ENCODE data around the gene NOSIP.
A peak's percentile ranks its signal among the peaks of the same experiment; 100 is the strongest.

NOSIP gene

DNA sequence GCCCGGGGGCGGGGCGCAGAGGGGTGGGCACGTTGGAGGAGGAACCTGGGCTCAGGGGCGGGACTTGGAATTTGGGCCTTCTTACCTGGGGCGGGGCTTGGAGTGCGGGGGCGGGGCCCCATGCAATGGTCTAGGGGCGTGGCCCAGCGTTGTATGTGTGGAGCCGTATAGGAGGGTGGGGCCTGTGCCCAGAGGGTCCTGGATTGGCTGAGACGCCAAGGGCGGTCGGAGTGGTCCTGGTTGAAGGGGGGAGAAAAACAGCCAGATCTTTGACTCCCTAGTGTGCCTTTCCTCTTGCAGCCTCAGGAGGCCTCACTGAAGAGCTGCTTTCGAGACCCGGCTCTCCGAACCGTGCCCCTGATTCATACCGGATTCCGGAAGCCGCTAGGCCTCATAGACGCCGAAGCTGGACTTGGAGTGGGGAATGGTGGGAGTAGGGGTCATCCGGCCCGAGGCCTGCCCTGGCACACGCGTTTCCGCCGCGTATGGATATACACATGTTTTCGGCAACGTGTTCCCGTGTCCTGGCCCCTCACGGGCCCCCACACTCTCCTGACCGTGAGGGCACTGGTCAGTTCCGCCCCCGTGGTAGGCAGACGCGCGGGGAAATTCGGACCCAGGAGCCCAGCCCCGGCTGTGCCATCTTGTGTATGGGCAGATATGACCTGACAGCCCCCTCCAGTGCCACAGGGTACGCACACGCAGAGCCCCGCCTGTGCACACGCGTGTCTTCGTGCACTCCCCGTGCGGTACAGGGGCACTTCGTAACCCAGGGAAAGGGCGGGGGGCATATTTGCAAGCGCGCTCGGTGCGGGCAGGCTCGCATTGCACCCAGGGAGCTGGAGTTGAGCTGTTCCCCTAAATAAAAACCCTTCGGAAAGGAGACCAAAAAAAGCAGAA, 10.0 kb upstream of the NOSIP start:
- no peaks in the 10 kb centered on the region for H3K27me3 Mint-ChIP-seq
- H3K4me3 Mint-ChIP-seq: peak overlapping the region; percentile 83

DNA sequence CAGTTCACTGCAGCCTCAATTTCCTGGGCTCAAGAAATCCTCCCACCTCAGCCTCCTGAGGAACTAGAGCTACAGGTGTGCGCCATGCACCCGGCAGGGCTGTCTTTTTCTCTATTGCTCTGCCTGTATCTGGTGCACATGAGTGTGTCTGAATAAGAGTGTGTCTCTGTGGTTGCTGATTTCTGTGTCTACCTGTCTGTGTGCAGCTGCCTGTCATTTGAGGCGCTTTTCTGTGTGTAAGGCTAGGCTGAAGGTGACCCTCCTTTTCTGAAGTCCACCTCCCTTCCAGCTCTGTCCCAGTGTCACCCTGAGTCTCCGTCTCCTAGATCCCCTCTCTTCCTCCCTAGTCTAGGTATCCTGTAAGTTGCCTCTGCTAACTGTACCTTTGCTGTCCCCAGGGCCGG, 9.1 kb upstream of the NOSIP start:
- peak overlapping the region; percentile 62 for H3K27ac Mint-ChIP-seq

More for the DNA sequence above, 10.0 kb upstream of the NOSIP start:
- Mint-ChIP-seq H3K27ac (peak overlapping the region; percentile 94), H3K4me1 (peaks cover 38% of the 10 kb centered on the region), H3K9me3 (no peaks in the 10 kb centered on the region), H3K36me3 (peaks cover 4% of the 10 kb centered on the region)

DNA sequence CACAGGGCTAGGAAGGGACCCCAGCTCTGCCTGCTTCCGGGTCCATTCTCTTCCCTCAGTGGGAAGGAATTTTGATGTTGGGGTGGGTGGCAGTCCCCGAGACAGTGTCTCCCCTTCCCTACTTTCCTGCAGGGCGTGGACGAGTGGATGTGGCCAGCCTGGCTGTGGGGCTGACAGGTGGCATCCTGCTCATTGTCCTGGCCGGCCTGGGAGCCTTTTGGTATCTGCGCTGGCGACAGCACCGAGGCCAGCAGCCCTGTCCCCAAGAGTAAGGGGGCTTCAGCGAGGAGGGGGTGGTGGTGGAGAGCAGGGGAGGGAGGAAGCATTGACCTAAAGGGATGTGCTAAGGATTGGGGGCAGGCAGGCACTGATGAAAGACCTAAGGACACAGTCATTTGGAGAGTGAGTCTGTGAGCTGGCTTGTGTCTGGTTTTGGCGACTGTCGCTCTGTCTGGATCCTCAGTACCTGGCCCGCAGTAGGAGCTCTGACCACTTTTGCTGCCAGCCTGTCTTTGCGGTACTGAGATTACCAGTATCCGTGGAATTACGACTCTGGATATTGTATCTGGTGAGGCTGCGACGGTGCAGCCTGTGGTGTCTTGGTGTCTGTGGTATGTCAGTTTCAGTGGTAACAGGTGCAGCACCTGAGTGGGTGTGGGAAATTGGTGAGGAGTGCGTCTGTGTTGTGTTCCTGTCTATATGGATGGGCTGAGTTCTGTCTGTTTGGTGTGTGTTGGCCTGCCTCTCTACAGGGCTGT, 8.2 kb upstream of the NOSIP start:
- no peaks in the 10 kb centered on the region for H3K36me3 Mint-ChIP-seq
- no peaks in the 10 kb centered on the region for H3K27me3 Mint-ChIP-seq
- H3K9me3 Mint-ChIP-seq: no peaks in the 10 kb centered on the region
- no peak overlapping the region for H3K4me3 Mint-ChIP-seq
- peaks cover 27% of the 10 kb centered on the region for H3K4me1 Mint-ChIP-seq
- peak overlapping the region; percentile 48 for H3K27ac Mint-ChIP-seq

More for the DNA sequence above, 9.1 kb upstream of the NOSIP start:
- Mint-ChIP-seq H3K4me3 (no peak overlapping the region), H3K27me3 (no peaks in the 10 kb centered on the region), H3K4me1 (peaks cover 37% of the 10 kb centered on the region), H3K36me3 (peaks cover 4% of the 10 kb centered on the region), H3K9me3 (no peaks in the 10 kb centered on the region)

DNA sequence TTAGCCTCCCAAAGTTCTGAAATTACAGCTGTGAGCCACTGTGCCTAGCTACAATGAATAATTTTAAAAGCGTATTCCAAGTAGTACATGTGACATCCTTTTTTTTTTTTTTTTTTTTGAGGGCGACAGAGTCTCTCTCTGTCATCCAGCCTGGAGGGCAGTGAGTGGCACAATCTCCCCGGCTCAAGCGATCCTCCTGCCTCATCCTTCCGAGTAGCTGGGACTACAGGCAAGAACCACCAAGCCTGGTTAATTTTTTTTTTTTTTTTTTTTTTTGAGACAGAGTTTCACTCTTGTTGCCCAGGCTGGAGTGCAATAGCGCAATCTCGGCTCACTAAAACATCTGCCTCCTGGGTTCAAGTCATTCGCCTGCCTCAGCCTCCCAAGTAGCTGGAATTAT, 6.9 kb upstream of the NOSIP start:
- H3K27me3 Mint-ChIP-seq: no peaks in the 10 kb centered on the region
- H3K9me3 Mint-ChIP-seq: no peaks in the 10 kb centered on the region
- H3K4me1 Mint-ChIP-seq: peaks cover 15% of the 10 kb centered on the region
- no peaks in the 10 kb centered on the region for H3K36me3 Mint-ChIP-seq
- H3K27ac Mint-ChIP-seq: no peak overlapping the region
- H3K4me3 Mint-ChIP-seq: no peak overlapping the region

DNA sequence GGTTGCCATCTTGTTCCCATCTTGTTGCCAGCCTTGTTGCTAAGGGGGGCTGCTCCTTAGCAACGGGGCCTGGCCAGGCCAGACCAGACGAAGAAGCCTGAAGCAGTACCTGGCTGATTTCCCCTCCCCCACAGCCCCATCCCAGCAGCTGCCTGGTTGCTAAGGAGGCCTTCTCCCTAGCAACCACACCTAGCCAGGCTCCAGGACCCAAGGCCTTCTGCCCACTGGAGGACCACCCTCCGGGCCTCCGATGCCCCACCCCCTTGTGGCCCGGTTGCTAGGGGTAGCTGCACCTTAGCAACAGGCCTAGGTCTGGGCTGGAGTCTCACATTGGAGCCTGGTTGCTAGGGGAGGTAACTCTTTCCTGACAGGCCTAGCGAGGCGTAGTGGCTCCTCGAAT, 4.7 kb upstream of the NOSIP start:
- Mint-ChIP-seq H3K9me3 (no peaks in the 10 kb centered on the region), H3K4me1 (peaks cover 20% of the 10 kb centered on the region), H3K4me3 (no peak overlapping the region), H3K36me3 (peaks cover 2% of the 10 kb centered on the region), H3K27ac (no peak overlapping the region), H3K27me3 (no peaks in the 10 kb centered on the region)

DNA sequence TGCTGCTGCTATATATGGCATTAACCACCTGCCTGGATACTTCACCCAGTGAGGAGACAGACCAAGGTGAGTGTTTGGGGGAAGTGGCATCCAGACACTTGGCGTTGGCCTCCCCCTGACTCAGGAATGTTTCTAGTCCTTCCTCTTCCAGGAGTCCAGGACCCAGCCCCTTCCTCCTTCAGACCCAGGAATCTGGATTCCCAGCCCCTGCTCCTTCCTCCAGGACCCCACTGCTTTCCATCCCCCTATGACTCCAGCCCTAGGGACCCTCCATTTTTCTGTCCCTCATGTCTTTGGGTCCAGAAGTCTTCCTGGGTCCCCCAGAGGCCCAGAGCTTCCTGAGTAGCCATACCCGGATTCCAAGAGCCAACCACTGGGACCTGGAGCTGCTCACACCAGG, 2.9 kb upstream of the NOSIP start:
- H3K27ac Mint-ChIP-seq: no peak overlapping the region

DNA sequence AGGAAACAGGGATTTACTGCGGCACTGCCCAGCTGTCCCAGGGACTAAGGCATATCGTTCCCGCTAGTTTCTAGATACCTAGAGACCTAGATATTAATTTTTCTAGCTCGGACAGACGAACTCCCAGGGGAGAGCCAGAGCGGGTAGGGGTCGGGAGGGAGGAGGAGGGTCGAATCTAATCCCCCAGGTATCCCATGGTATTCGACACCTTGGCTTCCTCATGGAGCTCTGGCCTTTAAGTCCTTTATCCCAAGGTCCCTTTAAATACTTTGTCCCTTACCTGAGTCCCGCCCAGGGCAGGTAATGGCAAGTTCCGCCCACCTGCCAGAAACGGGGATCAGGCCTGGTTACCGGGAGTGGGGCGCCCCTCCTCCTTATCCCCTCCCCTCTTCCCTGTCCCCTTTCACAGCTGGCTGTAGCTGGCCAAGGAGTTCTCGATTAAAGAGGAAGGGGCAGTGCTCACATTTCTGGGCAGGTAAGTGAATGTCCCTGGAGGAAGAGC, 702 bp upstream of the NOSIP start, which contains the start of gene PRRG2:
PRRG2 (plus strand) TSS at position 310 of the 502 bp plus-strand sequence. CDS start 1,904 bp downstream, outside the sequence.
- Mint-ChIP-seq H3K36me3 (peaks cover 2% of the 10 kb centered on the region), H3K4me1 (peaks cover 39% of the 10 kb centered on the region), H3K27me3 (no peaks in the 10 kb centered on the region), H3K9me3 (no peaks in the 10 kb centered on the region), H3K27ac (peak within 1 kb of the TSS; percentile 96), H3K4me3 (peak within 1 kb of the TSS; percentile 98)

More for the DNA sequence above, 2.9 kb upstream of the NOSIP start:
- no peak overlapping the region for H3K4me3 Mint-ChIP-seq
- H3K27me3 Mint-ChIP-seq: no peaks in the 10 kb centered on the region
- H3K36me3 Mint-ChIP-seq: peaks cover 2% of the 10 kb centered on the region
- H3K9me3 Mint-ChIP-seq: no peaks in the 10 kb centered on the region
- peaks cover 24% of the 10 kb centered on the region for H3K4me1 Mint-ChIP-seq

DNA sequence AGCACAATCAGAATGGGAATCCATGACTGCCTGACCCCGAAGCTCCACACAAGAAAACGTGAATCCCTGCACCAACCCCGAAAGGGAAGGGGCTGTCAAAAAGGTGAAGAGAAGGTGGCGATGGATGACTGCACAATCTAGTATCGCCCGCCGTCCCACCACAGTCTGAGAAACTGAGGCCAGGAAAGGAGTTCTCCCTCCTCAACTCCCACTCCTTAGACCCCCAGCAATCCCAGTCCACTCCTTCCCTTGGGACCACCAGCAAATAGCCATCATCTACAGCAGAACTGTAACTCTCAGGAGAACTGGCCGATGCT, 451 bp downstream of the NOSIP start:
- Mint-ChIP-seq H3K4me1 (peaks cover 39% of the 10 kb centered on the region), H3K9me3 (no peaks in the 10 kb centered on the region), H3K4me3 (peak overlapping the region; percentile 98), H3K27me3 (no peaks in the 10 kb centered on the region), H3K36me3 (peaks cover 2% of the 10 kb centered on the region), H3K27ac (peak overlapping the region; percentile 96)

DNA sequence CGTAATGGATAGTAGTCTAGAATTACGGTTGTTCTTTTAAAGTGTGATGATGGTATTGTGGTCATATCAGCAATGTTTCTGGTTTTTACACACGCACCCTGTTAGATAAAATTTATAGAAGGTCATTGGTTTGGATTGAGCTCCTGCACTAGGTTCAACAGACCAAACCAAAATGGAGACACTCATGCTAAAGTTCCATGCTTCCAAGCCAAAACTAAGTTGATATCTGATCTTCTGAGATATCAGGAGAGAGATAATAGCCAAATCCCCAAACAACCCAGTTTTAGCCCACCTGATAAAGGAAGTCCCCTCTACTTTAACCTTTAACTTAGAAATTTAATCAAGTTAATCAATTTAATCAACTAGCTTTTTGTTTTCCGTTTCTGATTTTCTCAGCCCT, 1.2 kb downstream of the NOSIP start:
- Mint-ChIP-seq H3K4me1 (peaks cover 39% of the 10 kb centered on the region), H3K27me3 (no peaks in the 10 kb centered on the region), H3K27ac (peak overlapping the region; percentile 96), H3K9me3 (no peaks in the 10 kb centered on the region), H3K4me3 (peak overlapping the region; percentile 98), H3K36me3 (peaks cover 2% of the 10 kb centered on the region)

DNA sequence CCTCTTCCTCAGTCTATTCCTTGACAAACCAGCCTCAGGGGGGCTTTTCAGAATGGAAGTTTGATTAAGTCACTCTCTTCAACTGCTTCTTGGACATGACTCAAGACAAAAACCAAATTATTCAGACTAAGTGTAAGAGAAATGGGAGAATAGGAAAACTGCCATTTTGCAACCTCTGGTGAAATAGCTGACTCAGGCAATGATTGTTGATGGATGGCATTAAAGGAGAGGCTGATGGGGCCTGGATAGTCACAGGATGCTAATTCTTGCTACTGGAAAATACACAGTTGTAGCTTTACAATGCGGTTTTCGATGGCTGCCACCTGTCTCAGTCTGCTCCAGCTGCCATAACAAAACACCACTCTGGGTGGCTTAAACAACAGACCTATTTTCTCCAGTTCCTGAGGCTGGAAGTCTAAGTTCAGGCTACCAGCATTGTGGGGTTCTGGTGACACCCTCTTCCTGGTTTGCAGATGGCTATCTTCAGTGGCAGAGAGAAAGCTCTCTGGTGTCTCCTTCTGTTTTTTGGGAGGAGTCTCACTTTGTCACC, 6.1 kb downstream of the NOSIP start:
- H3K4me1 Mint-ChIP-seq: peaks cover 52% of the 10 kb centered on the region
- H3K36me3 Mint-ChIP-seq: no peaks in the 10 kb centered on the region
- no peak overlapping the region for H3K27ac Mint-ChIP-seq
- no peaks in the 10 kb centered on the region for H3K9me3 Mint-ChIP-seq
- H3K27me3 Mint-ChIP-seq: no peaks in the 10 kb centered on the region
- no peak overlapping the region for H3K4me3 Mint-ChIP-seq

DNA sequence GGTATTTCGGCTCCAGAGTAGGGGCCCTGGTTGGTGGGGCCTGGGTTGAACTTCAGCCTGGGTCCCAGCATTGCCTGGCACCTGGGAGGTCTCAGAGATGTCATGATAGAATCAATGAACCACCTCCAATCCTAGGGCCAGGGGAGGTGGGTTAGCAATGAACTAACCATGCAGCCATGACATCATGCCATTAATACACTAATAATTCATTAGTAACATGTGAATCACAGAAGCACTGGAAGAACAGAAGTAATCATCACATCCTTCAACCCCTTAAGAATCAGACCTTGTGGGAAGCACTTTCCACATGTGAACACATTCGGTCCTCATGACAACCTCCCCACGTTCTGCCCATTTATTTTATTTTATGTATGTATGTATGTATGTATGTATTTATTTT, 6.9 kb downstream of the NOSIP start:
- no peak overlapping the region for H3K27ac Mint-ChIP-seq
- H3K27me3 Mint-ChIP-seq: no peaks in the 10 kb centered on the region
- H3K4me1 Mint-ChIP-seq: peaks cover 48% of the 10 kb centered on the region

DNA sequence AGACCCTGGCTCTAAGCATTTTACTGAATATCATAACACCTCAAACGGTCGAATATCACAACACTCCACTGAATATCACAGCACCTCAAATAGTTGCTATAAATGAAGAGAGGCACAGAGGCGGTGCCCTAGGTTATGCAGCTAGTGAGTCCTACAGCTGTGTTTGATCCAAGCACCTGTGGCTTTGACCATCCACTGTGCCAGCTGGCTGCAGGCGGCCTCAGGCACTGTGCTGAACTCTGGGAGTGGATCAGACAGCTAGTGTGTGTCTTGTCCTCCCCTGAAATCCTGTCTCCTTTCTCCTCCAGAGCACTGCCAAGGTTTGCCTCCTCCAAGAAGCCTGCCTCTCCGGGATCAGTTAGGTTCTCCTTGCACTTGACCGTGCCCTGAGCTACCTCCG, 7.3 kb downstream of the NOSIP start:
- Mint-ChIP-seq H3K4me3 (no peak overlapping the region), H3K4me1 (peaks cover 48% of the 10 kb centered on the region), H3K27me3 (no peaks in the 10 kb centered on the region), H3K36me3 (no peaks in the 10 kb centered on the region), H3K27ac (no peak overlapping the region), H3K9me3 (no peaks in the 10 kb centered on the region)

More for the DNA sequence above, 6.9 kb downstream of the NOSIP start:
- H3K9me3 Mint-ChIP-seq: no peaks in the 10 kb centered on the region
- no peaks in the 10 kb centered on the region for H3K36me3 Mint-ChIP-seq
- H3K4me3 Mint-ChIP-seq: no peak overlapping the region

DNA sequence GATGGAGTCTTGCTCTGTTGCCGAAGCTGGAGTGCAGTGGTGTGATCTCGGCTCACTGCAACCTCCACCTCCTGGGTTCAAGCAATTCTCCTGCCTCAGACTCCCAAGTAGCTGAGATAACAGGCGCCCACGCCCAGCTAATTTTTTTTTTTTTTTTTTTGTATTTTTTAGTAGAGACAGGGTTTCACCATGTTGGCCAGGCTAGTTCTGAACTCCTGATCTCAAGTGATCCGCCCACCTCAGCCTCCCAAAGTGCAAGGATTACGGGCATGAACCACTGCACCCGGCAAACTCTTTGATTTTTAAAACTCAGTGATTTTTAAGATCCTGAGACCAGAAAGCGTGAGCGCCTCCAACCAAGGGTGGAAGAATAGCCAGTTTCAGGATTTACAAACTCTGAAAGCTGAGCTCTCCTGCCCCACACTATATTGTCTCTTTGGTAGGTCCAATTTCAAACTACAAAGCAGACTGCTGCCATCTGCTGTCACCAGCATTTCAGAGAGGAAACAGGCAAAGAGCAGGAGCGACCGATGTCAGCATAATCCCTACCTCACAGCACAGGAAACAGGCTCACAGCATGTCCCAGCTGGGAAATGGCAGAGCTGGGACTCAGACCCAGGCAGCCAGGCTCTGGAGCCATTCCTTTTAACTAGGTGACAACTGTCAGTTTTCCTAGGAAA, 9.2 kb downstream of the NOSIP start:
- no peaks in the 10 kb centered on the region for H3K36me3 Mint-ChIP-seq
- no peak overlapping the region for H3K27ac Mint-ChIP-seq

DNA sequence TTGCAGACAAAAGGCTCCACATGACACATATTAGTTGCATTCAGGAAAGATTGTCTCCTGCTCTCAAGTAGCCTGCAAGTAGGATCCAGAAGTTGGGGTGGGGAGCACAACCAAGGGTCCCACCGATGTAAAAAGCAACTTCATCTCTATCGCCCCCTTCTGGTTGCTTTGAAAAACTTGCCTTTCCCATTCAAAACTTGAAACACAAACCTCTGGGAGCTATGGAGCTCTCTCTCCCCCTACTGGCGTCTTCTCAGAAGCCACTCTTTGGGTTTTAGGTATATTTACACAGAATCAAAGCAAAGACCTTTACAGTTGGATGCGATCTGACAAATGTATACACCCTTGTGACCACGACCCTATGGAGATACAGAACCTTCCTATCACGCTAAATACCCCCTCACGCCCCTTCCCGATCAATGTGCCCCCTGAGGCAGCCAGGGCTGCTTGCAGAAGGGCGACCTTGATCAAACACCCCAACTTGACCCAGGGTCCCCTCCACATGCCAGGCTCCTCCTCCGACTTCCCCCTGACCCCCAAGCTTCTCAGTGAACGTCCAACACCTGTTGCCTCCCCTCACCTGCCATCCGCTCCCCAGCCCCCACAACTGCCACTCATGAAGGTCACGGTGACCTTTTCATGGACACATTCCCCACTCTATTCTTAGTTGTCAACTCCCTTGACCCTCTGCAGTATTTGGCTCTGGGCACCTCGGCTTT, 10.1 kb downstream of the NOSIP start:
- Mint-ChIP-seq H3K36me3 (no peaks in the 10 kb centered on the region), H3K9me3 (no peaks in the 10 kb centered on the region), H3K27ac (peak overlapping the region; percentile 86), H3K27me3 (no peaks in the 10 kb centered on the region), H3K4me1 (peaks cover 58% of the 10 kb centered on the region), H3K4me3 (peak overlapping the region; percentile 45)

More for the DNA sequence above, 9.2 kb downstream of the NOSIP start:
- Mint-ChIP-seq H3K27me3 (no peaks in the 10 kb centered on the region), H3K4me3 (no peak overlapping the region), H3K4me1 (peaks cover 49% of the 10 kb centered on the region), H3K9me3 (no peaks in the 10 kb centered on the region)

All from activated naive CD4-positive, alpha-beta T cell treated with anti-CD3 and anti-CD28 coated beads, Interleukin-2, amount 50 U/mL, for 24 hours (primary cell).